Heart left ventricle (tissue), 13 donors: Measurements from ENCODE around the gene IL15RA.

ENCODE experiments used
- POLR2A ChIP-seq, 2 donors: fragments of 450-650 bp; IDR thresholded peaks; one replicate each; pipeline ENCODE4 v1.6.1; 2017; ENCODE audit warnings: antibody characterized with exemption in 2 of 2, mild to moderate bottlenecking in 2 of 2, moderate library complexity in 2 of 2
- TF ChIP-seq, protein P1 (sequence below), 12 donors: fragments of 200-600 bp; sonication (generic) in 4 of 12; IDR thresholded peaks; one replicate each; pipeline versions ENCODE4 v1.5.0 to v1.8.0; 2018 to 2022; ENCODE audit warnings: antibody characterized with exemption in 12 of 12, mild to moderate bottlenecking in 5 of 12
- donor health status: ischemic (EF 13 %, LVEDD 7.1; RV severe dilation, severe dysfunction).
- donor health status: DM: no; HTN: yes; CAD: no.
- donor health status: DM: no; HTN: no; CAD: no.
- donor health status: ischemic (EF 25% LVEDD 6.9; RV normal size, moderate dysfunction).
- donor health status: ischemic (EF 25% LVEDD 5.7; RV mildly dilated, moderate dysfunction).
- donor health status: ischemic (EF 35%, LVEDD 5.7; RV mildly dilated, moderate dysfunction).
- donor health status: nonischemic (EF 11% LVEDD 7.7; RV severe dilation, severe dysfunction).
- donor health status: DM: yes; HTN: yes; CAD: no.
- donor health status: PGD.
- donor health status: ischemic (EF 29% LVEDD 5.4; RV normal size, mild dysfunction).
- donor health status: nonischemic (EF 23%, LVEDD 6.1; RV moderate dilation, normal function).

DNA sequence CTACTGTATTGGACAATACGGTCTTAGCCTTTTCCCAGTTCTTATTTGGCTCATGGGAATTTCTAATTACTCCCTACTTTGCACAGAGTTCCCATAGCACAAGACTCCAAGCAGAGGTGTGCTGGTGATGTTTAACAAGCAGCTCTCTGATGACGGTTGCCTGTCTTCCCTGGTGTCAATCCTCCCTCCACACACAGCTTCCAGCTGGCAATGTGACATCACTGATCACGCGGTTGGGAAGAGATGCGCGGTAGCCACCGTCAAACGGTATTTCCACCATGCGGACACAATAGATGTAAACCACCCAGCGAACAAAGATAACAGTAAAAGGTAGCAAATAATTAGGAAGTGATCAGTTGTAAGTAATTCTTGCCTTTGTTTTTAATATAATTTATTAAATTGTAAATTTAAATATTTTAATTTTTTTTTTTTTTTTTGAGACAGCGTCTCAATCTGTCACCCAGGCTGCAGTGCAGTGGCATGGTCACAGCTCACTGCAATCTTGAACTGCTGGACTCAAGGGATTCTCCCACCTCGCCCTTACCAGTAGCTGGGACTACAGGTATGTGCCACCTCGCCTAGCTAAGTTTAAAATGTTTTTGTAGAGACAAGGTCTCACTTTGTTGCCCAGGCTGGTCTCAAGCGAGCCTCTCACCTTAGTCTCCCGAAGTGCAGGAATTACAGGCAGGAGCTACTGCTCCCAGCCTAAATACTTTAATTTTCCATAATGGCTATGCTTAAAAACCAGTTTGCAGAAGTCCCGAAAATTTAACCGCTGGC lies 36.3 kb upstream of the IL15RA start:
- TF ChIP-seq, protein P1, sequence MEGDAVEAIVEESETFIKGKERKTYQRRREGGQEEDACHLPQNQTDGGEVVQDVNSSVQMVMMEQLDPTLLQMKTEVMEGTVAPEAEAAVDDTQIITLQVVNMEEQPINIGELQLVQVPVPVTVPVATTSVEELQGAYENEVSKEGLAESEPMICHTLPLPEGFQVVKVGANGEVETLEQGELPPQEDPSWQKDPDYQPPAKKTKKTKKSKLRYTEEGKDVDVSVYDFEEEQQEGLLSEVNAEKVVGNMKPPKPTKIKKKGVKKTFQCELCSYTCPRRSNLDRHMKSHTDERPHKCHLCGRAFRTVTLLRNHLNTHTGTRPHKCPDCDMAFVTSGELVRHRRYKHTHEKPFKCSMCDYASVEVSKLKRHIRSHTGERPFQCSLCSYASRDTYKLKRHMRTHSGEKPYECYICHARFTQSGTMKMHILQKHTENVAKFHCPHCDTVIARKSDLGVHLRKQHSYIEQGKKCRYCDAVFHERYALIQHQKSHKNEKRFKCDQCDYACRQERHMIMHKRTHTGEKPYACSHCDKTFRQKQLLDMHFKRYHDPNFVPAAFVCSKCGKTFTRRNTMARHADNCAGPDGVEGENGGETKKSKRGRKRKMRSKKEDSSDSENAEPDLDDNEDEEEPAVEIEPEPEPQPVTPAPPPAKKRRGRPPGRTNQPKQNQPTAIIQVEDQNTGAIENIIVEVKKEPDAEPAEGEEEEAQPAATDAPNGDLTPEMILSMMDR (IDR thresholded peaks at IDR 0.05): no peak
- TF ChIP-seq POLR2A (IDR thresholded peaks at IDR 0.05): no peak
